Neural progenitor cell (in vitro differentiated cells): ENCODE results near the gene STK33. TPM values are rescaled to one million over a fixed set of nuclear protein-coding genes. Genes with fewer than 3 reads are reported as not detected.
A peak's percentile ranks its signal among the peaks of the same experiment; 100 is the strongest.

Experiments
- DNase-seq: peaks from one replicate; pipeline ENCODE4 v3.0.0-alpha.2; 2016; ENCODE audit warnings: low spot score
- H2AFZ ChIP-seq: fragments of 200-600 bp; sonication (generic); replicated peaks from 2 replicates; pipeline ENCODE4 v1.6.1; 2016; ENCODE audit warnings: antibody characterized with exemption
- H3F3A ChIP-seq: fragments of 200-600 bp; sonication (generic); 2 replicates; pipeline ENCODE4 v1.6.1; 2016; ENCODE audit warnings: antibody characterized with exemption, low read depth
- H3K27ac ChIP-seq: fragments of 200-600 bp; sonication (generic); 2 replicates; pipeline ENCODE4 v1.5.1; 2016; ENCODE audit warnings: mild to moderate bottlenecking
- H3K27me3 ChIP-seq: fragments of 200-600 bp; sonication (generic); 2 replicates; pipeline ENCODE4 v1.6.1; 2016; ENCODE audit warnings: mild to moderate bottlenecking, moderate library complexity
- H3K36me3 ChIP-seq: fragments of 200-600 bp; sonication (generic); 2 replicates; pipeline ENCODE4 v1.5.1; 2016
- H3K4me1 ChIP-seq: fragments of 200-600 bp; sonication (generic); 2 replicates; pipeline ENCODE4 v1.6.1; 2016; ENCODE audit warnings: mixed run types
- H3K4me2 ChIP-seq: fragments of 200-600 bp; sonication (generic); 2 replicates; pipeline ENCODE4 v1.6.1; 2016
- H3K4me3 ChIP-seq: fragments of 200-600 bp; sonication (generic); 2 replicates; pipeline ENCODE4 v1.5.1; 2016
- H3K79me2 ChIP-seq: fragments of 200-600 bp; sonication (generic); 2 replicates; pipeline ENCODE4 v1.6.1; 2016; ENCODE audit warnings: low read depth
- H3K9ac ChIP-seq: fragments of 200-600 bp; sonication (generic); 2 replicates; pipeline ENCODE4 v1.6.1; 2016
- H3K9me3 ChIP-seq: fragments of 200-600 bp; sonication (generic); 2 replicates; pipeline ENCODE4 v1.5.1; 2016; ENCODE audit warnings: low read depth
- H4K20me1 ChIP-seq: fragments of 200-600 bp; sonication (generic); 2 replicates; pipeline ENCODE4 v1.6.1; 2016; ENCODE audit warnings: low read depth
- H3K27ac Mint-ChIP-seq: 3 replicates; pipeline ENCODE4 v1.8.0; 2021; ENCODE audit warnings: mixed read lengths
- H3K27me3 Mint-ChIP-seq: 2 replicates; pipeline ENCODE4 v1.8.0; 2022; ENCODE audit warnings: low read depth, mild to moderate bottlenecking, inconsistent platforms, moderate library complexity, mixed read lengths; ENCODE audit not compliant: insufficient read depth
- H3K36me3 Mint-ChIP-seq: 3 replicates; pipeline ENCODE4 v1.8.0; 2021; ENCODE audit warnings: mixed read lengths
- H3K4me1 Mint-ChIP-seq: 3 replicates; pipeline ENCODE4 v1.8.0; 2021; ENCODE audit warnings: mixed read lengths
- H3K4me3 Mint-ChIP-seq: 3 replicates; pipeline ENCODE4 v1.8.0; 2021; ENCODE audit warnings: mild to moderate bottlenecking, moderate library complexity, mixed read lengths
- H3K9me3 Mint-ChIP-seq: 3 replicates; pipeline ENCODE4 v1.8.0; 2020; ENCODE audit warnings: mixed read lengths
- CTCF ChIP-seq: fragments of 200-600 bp; sonication (generic); IDR thresholded peaks from 2 replicates; pipeline ENCODE4 v1.5.1; 2017; ENCODE audit warnings: antibody characterized with exemption, mild to moderate bottlenecking
- EZH2 ChIP-seq: fragments of 200-600 bp; sonication (generic); IDR thresholded peaks from 2 replicates; pipeline ENCODE4 v1.6.1; 2017; ENCODE audit warnings: antibody characterized with exemption, mild to moderate bottlenecking, moderate library complexity
- EZH2phosphoT487 ChIP-seq: fragments of 200-600 bp; sonication (generic); IDR thresholded peaks from 2 replicates; pipeline ENCODE4 v1.6.1; 2017; ENCODE audit warnings: antibody characterized with exemption
- total RNA-seq: library from RNA; depleted of rRNA; stranded (reverse); fragments of >200 nt; gene quantifications from 2 replicates; pipeline ENCODE4 v1.2.3, GENCODE V29; 2015; ENCODE audit warnings: low replicate concordance

The STK33 gene
- total RNA-seq, 1 donor from 2014 or later: 56.5 TPM

- Histone ChIP-seq H2AFZ (no peak overlapping the region), H3K4me2 (no peak overlapping the region), H3F3A (no peaks in the 10 kb centered on the region), H3K4me1 (peaks cover 6% of the 10 kb centered on the region), H3K4me3 (no peak overlapping the region), H3K9ac (no peak overlapping the region), H4K20me1 (no peaks in the 10 kb centered on the region), H3K79me2 (no peaks in the 10 kb centered on the region), H3K27ac (no peak overlapping the region), H3K27me3 (no peaks in the 10 kb centered on the region), H3K9me3 (no peaks in the 10 kb centered on the region), H3K36me3 (no peaks in the 10 kb centered on the region)
- peaks cover 2% of the 10 kb centered on the region for H3K27me3 Mint-ChIP-seq
- H3K36me3 Mint-ChIP-seq: peaks cover 14% of the 10 kb centered on the region
- peaks cover 5% of the 10 kb centered on the region for H3K9me3 Mint-ChIP-seq
- DNase-seq: no peak
- TF ChIP-seq EZH2phosphoT487 (no peak), CTCF (no peak), EZH2 (no peak)
- peaks cover 14% of the 10 kb centered on the region for H3K4me1 Mint-ChIP-seq
- H3K4me3 Mint-ChIP-seq: no peak overlapping the region
- no peak overlapping the region for H3K27ac Mint-ChIP-seq
These were observed 212.1 kb downstream of the STK33 start for GRCh38 chr11:8381871-8382396.

DNA sequence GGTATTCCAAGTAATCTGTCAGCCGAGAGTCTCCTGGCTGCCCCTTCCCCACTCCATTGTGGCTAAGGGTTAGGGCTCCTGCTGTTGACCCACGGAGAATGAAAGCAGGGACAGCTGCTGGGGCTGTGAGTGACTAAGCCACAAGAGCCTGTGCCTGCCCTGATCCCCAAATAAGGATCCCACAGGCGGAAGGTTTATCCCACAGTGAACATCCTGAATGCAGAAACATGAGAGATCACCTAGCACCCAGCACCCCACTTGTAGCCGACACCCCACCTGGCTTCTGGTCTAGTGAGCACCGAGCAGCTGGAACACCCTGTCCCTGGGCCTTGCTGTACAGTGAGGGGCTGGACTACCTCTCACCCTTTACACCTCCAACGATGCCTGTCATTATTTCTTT is 212.7 kb downstream of the STK33 start:
- H3K9me3 ChIP-seq: no peaks in the 10 kb centered on the region
- H3K4me3 ChIP-seq: no peak overlapping the region
- no peak overlapping the region for H3K27ac ChIP-seq
- no peaks in the 10 kb centered on the region for H3F3A ChIP-seq
- no peak for DNase-seq
- peaks cover 2% of the 10 kb centered on the region for H3K27me3 Mint-ChIP-seq
- TF ChIP-seq CTCF: no peak
- TF ChIP-seq EZH2: no peak
- no peak for TF ChIP-seq EZH2phosphoT487
- H3K4me2 ChIP-seq: no peak overlapping the region
- no peaks in the 10 kb centered on the region for H3K36me3 ChIP-seq
- H3K27me3 ChIP-seq: no peaks in the 10 kb centered on the region
- no peaks in the 10 kb centered on the region for H3K79me2 ChIP-seq
- no peak overlapping the region for H3K9ac ChIP-seq
- no peak overlapping the region for H2AFZ ChIP-seq
- no peaks in the 10 kb centered on the region for H4K20me1 ChIP-seq
- H3K9me3 Mint-ChIP-seq: peaks cover 5% of the 10 kb centered on the region
- no peak overlapping the region for H3K27ac Mint-ChIP-seq
- H3K36me3 Mint-ChIP-seq: peaks cover 14% of the 10 kb centered on the region
- H3K4me3 Mint-ChIP-seq: no peak overlapping the region
- H3K4me1 Mint-ChIP-seq: peaks cover 14% of the 10 kb centered on the region
- H3K4me1 ChIP-seq: peaks cover under 1% of the 10 kb centered on the region

- H2AFZ ChIP-seq: no peak overlapping the region
- peak; percentile 28 for DNase-seq
- no peaks in the 10 kb centered on the region for H3K79me2 ChIP-seq
- Mint-ChIP-seq H3K9me3 (peaks cover 5% of the 10 kb centered on the region), H3K4me1 (peaks cover 3% of the 10 kb centered on the region), H3K36me3 (peaks cover 13% of the 10 kb centered on the region), H3K4me3 (no peak overlapping the region), H3K27ac (no peak overlapping the region), H3K27me3 (no peaks in the 10 kb centered on the region)
- H3K27me3 ChIP-seq: no peaks in the 10 kb centered on the region
- no peak overlapping the region for H3K4me2 ChIP-seq
- H3K36me3 ChIP-seq: no peaks in the 10 kb centered on the region
- no peak overlapping the region for H3K9ac ChIP-seq
- no peaks in the 10 kb centered on the region for H4K20me1 ChIP-seq
- peaks cover 10% of the 10 kb centered on the region for H3K4me1 ChIP-seq
- TF ChIP-seq CTCF: no peak
- no peak for TF ChIP-seq EZH2phosphoT487
- no peak for TF ChIP-seq EZH2
- peaks cover 9% of the 10 kb centered on the region for H3F3A ChIP-seq
- H3K9me3 ChIP-seq: no peaks in the 10 kb centered on the region
- H3K27ac ChIP-seq: no peak overlapping the region
- H3K4me3 ChIP-seq: no peak overlapping the region
These were observed 218.1 kb downstream of the STK33 start for GRCh38 chr11:8375932-8376331.
